Panc1 (cell line): ENCODE measurements around the gene CELF1. TPM values are rescaled to one million over a fixed set of nuclear protein-coding genes. Genes with fewer than 3 reads are reported as not detected.
A peak's percentile ranks its signal among the peaks of the same experiment; 100 is the strongest.

ENCODE experiments used
- ATAC-seq: fragments of 200-7000 bp; cut with Tn5 transposase; 2 replicates; pipeline ENCODE4 v1.9.1; 2020; ENCODE audit warnings: mild to moderate bottlenecking, moderate library complexity
- BruUV-seq: library from RNA; stranded (reverse); fragments of 400-500 nt; replicated peaks from 2 replicates; lab custom pipeline; 2021; lab: Mats Ljungman, UMichigan
- CTCF ChIA-PET: fragments of 300-600 bp; sonication (Branson Sonifier 250); formaldehyde crosslinking; loops from one replicate; lab custom pipeline; 2022; ENCODE audit warnings: antibody characterized with exemption; lab: Charles Lee
- POLR2A ChIA-PET: fragments of 300-600 bp; sonication (Branson Sonifier 250); formaldehyde crosslinking; loops from one replicate; lab custom pipeline; 2022; ENCODE audit warnings: antibody characterized with exemption; lab: Charles Lee
- DNase-seq: peaks from one replicate; pipeline ENCODE4 v3.0.0-alpha.2; 2010; ENCODE audit warnings: low read depth, low spot score
- H3K27ac ChIP-seq: 2 replicates; pipeline ENCODE4 v1.5.1; 2011; ENCODE audit warnings: mild to moderate bottlenecking, low read length, inconsistent platforms
- H3K27me3 ChIP-seq: fragments of 200-500 bp; sonication (Bioruptor generic); 2 replicates; pipeline ENCODE4 v1.6.0; 2014; ENCODE audit warnings: low read length, inconsistent platforms; ENCODE audit not compliant: control insufficient read depth, insufficient read depth
- H3K36me3 ChIP-seq: fragments of 200-500 bp; sonication (Bioruptor generic); 2 replicates; pipeline ENCODE4 v1.5.1; 2014; ENCODE audit warnings: inconsistent platforms, mild to moderate bottlenecking, low read length, moderate library complexity; ENCODE audit not compliant: control insufficient read depth, insufficient read depth
- H3K4me1 ChIP-seq: 2 replicates; pipeline ENCODE4 v1.5.1; 2011; ENCODE audit warnings: inconsistent platforms, mild to moderate bottlenecking, low read length, moderate library complexity; ENCODE audit not compliant: control insufficient read depth, insufficient read depth
- H3K4me3 ChIP-seq, 2 experiments: 2 replicates each; pipeline ENCODE4 v1.5.1; 2011 to 2012; ENCODE audit warnings: low read depth in 2 of 2, low read length in 2 of 2, mild to moderate bottlenecking in 2 of 2, inconsistent platforms in 1 of 2, moderate library complexity in 1 of 2
- H3K9me3 ChIP-seq: fragments of 200-500 bp; sonication (Bioruptor generic); 2 replicates; pipeline ENCODE4 v1.5.1; 2014; ENCODE audit warnings: low read depth, mild to moderate bottlenecking, inconsistent platforms, low read length, moderate library complexity; ENCODE audit not compliant: control insufficient read depth, insufficient read depth
- POLR2AphosphoS5 ChIP-seq: IDR thresholded peaks from 2 replicates; pipeline ENCODE4 v1.6.1; 2012; ENCODE audit warnings: mild to moderate bottlenecking, low read depth, low read length, moderate library complexity
- SIN3A ChIP-seq: IDR thresholded peaks from 2 replicates; pipeline ENCODE4 v1.6.1; 2012; ENCODE audit warnings: low read depth, mild to moderate bottlenecking, low read length, moderate library complexity, borderline replicate concordance; ENCODE audit not compliant: insufficient read depth
- TCF7L2 ChIP-seq: IDR thresholded peaks from 2 replicates; pipeline ENCODE4 v1.6.1; 2011; ENCODE audit warnings: mild to moderate bottlenecking, low read depth, low read length, inconsistent platforms
- in situ Hi-C: cut with HindIII; loops from 2 replicates; pipeline ENCODE4 v1.10.0; 2016; ENCODE audit warnings: low sequenced_read_pairs, low pct_unique_long_range_greater_than_20kb
- intact Hi-C: fragments of 100-400 bp; cut with micrococcal nuclease; formaldehyde crosslinking; loops from one replicate; pipeline ENCODE4 v1.10.0; 2022; ENCODE audit not compliant: unreplicated experiment
- total RNA-seq: library from RNA; stranded (reverse); gene quantifications from one replicate; pipeline ENCODE4 v1.2.1, GENCODE V29; 2021; ENCODE audit not compliant: unreplicated experiment
- TF ChIP-seq, protein P1 (sequence below): fragments of 450-650 bp; IDR thresholded peaks from 2 replicates; pipeline ENCODE4 v1.5.1; 2017; ENCODE audit warnings: mild to moderate bottlenecking
- TF ChIP-seq, protein P2 (sequence below), 2 experiments: IDR thresholded peaks; 2 replicates each; pipeline ENCODE4 v1.6.1; 2011 to 2012; ENCODE audit warnings: low read depth in 2 of 2, control low read depth in 1 of 2, low read length in 1 of 2, mild to moderate bottlenecking in 1 of 2, moderate library complexity in 1 of 2; ENCODE audit not compliant: insufficient read depth in 1 of 2

The CELF1 gene
- total RNA-seq, 1 experiment from 2014 or later, result 160 TPM

DNA sequence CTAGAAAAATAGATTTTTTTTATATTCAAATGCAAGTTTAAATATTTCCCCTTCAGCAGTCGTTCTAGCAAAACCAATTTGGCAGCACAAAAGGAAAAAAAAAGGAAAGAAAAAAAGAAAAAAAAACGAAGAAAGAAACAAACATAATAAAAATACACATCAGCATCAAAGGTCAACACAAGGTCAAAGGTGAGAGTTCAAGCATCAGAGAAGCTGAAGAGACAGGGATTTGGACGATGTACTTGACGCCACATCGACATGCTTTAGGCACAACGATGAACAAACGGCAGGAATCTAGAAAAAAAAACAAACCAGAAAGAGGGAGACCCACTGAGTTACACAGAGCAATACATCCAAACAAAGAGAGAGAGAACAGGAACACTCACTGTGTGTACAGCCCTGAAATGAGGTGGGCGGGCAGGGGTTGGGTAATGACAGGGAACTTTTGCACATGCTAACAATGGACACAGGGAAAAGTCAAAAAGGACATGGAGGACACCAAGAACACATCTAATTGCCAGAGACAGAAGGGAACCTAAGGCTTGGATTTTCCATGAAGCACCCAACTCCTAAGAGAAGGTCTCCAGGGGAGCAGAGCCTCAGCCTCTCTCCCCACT is 84.2 kb downstream of the CELF1 start:
- Histone ChIP-seq H3K9me3 (no peaks in the 10 kb centered on the region), H3K27me3 (no peaks in the 10 kb centered on the region), H3K27ac (peak overlapping the region; percentile 82), H3K4me3 (no peak overlapping the region), H3K4me1 (peaks cover 46% of the 10 kb centered on the region), H3K36me3 (peaks cover 11% of the 10 kb centered on the region)
- intact Hi-C loops, result no loop called here
- no TSS peak for BruUV-seq
- DNase-seq (no peak), ATAC-seq (no peak)
- in situ Hi-C loops, result no loop called here
- TF ChIP-seq POLR2AphosphoS5, result no peak
- no peak for TF ChIP-seq TCF7L2
- TF ChIP-seq, protein P1, sequence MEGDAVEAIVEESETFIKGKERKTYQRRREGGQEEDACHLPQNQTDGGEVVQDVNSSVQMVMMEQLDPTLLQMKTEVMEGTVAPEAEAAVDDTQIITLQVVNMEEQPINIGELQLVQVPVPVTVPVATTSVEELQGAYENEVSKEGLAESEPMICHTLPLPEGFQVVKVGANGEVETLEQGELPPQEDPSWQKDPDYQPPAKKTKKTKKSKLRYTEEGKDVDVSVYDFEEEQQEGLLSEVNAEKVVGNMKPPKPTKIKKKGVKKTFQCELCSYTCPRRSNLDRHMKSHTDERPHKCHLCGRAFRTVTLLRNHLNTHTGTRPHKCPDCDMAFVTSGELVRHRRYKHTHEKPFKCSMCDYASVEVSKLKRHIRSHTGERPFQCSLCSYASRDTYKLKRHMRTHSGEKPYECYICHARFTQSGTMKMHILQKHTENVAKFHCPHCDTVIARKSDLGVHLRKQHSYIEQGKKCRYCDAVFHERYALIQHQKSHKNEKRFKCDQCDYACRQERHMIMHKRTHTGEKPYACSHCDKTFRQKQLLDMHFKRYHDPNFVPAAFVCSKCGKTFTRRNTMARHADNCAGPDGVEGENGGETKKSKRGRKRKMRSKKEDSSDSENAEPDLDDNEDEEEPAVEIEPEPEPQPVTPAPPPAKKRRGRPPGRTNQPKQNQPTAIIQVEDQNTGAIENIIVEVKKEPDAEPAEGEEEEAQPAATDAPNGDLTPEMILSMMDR, result no peak
- TF ChIP-seq, protein P2, sequence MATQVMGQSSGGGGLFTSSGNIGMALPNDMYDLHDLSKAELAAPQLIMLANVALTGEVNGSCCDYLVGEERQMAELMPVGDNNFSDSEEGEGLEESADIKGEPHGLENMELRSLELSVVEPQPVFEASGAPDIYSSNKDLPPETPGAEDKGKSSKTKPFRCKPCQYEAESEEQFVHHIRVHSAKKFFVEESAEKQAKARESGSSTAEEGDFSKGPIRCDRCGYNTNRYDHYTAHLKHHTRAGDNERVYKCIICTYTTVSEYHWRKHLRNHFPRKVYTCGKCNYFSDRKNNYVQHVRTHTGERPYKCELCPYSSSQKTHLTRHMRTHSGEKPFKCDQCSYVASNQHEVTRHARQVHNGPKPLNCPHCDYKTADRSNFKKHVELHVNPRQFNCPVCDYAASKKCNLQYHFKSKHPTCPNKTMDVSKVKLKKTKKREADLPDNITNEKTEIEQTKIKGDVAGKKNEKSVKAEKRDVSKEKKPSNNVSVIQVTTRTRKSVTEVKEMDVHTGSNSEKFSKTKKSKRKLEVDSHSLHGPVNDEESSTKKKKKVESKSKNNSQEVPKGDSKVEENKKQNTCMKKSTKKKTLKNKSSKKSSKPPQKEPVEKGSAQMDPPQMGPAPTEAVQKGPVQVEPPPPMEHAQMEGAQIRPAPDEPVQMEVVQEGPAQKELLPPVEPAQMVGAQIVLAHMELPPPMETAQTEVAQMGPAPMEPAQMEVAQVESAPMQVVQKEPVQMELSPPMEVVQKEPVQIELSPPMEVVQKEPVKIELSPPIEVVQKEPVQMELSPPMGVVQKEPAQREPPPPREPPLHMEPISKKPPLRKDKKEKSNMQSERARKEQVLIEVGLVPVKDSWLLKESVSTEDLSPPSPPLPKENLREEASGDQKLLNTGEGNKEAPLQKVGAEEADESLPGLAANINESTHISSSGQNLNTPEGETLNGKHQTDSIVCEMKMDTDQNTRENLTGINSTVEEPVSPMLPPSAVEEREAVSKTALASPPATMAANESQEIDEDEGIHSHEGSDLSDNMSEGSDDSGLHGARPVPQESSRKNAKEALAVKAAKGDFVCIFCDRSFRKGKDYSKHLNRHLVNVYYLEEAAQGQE (IDR thresholded peaks at IDR 0.05; ENCODE audit: insufficient read depth in 1 of 2, low read depth in 2 of 2, low read length in 1 of 2), result no peak
- no peak for TF ChIP-seq SIN3A
- POLR2A ChIA-PET, result no interaction called here
- CTCF ChIA-PET, result no interaction called here

DNA sequence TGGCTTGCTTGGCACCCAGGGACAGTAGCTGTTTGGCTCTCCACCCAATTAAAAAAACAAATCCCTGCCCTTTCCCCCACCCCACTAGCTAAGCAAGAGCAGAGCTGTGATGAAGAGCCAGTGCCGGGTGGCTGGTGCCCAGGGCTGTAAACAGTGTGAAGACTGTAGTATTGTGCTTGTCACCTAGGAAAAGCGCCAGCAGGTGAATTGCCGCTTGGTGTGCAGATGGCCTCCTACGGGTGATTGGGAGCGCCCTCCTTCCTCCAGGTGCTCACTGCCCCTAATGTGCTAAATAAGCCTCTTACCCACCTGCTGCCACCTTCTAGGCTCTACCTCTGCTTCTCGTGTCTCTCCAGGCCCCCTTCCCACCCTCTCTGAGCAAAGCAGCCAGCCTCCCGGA is 85.6 kb downstream of the CELF1 start:
- ATAC-seq, result peak; percentile 72
- no peak for TF ChIP-seq POLR2AphosphoS5
- TF ChIP-seq, protein P2 (IDR thresholded peaks at IDR 0.05; ENCODE audit: insufficient read depth in 1 of 2, low read depth in 2 of 2, low read length in 1 of 2), result no peak
- TF ChIP-seq, protein P1, result no peak
- no peak for TF ChIP-seq SIN3A
- no peak for TF ChIP-seq TCF7L2
- intact Hi-C loops (no loop called here), in situ Hi-C loops (no loop called here)
- ChIA-PET POLR2A (no interaction called here), CTCF (no interaction called here)
- Histone ChIP-seq H3K36me3 (peaks cover 7% of the 10 kb centered on the region), H3K27ac (peak overlapping the region; percentile 82), H3K9me3 (no peaks in the 10 kb centered on the region), H3K4me3 (peak overlapping the region in 1 of 2 experiments; percentile 21; a peak in 1 of 4 replicates), H3K4me1 (peaks cover 46% of the 10 kb centered on the region), H3K27me3 (no peaks in the 10 kb centered on the region)
- no peak for DNase-seq
- TSS peak; percentile 44 for BruUV-seq
